Measurements from ENCODE around the gene MRGPRD.
"Not testable (repeated sequence)": the region's sequence is repeated elsewhere in the genome, so short reads cannot be mapped to it uniquely, and the experiment has no call there.

Gene MRGPRD

DNA sequence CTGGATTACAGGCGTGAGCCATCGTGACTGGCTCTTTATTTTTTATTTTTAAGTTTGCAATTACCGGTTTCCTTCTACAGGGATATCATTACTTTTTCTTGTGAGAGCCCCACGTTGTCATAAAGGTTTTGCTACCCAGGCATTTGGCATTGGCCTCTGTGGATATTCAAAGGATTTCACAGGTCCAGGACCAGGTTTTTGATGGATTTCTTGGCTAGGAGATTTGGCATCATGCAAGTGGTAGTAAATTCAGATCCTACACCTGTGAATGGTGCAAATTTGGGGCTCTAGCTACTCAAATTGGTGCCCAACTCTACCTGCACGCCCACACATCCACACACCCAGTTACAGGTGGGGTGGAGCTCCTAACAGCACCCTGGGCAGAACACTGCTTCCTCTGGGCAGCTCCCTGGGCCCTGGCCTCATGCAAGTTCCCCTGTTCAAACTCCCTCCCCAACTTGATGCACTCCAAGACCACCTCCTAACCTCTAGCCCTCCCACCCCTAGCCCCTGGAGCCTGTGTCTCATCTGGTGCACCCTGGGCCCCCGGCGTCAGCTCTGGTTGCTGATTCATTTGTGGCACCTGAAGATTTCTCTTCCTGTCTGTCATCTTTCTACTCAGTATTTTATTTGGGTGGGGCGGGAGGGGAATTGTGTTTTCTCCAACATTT, 9.3 kb upstream of the MRGPRD start:
- Mint-ChIP-seq H3K4me3 (no peak overlapping the region), H3K27ac (no peak overlapping the region), H3K9me3 (no peaks in the 10 kb centered on the region), H3K36me3 (no peaks in the 10 kb centered on the region), H3K4me1 (no peaks in the 10 kb centered on the region)
- DNase-seq (ENCODE audit: low spot score in 2 of 2) (no peak), ATAC-seq (peak; percentile 37)

DNA sequence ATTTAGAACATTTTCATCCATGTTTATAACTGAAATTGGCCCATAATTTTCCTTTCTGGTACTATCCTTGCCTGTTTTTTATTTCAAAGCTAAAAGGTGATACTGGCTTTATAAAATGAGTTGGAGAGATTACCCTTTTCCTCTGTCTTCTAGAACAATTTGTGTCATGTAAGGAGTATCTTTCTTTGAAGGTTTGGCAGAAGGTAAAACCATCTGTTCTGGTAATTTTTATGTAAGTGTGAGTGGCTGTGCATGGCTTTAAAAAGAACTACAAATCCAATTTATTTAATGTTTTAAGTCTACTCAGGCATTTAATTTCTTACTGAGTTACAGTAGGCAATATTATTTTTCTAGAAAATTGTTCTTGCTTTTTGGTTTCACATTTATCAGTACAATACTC, 7.7 kb upstream of the MRGPRD start:
- no peaks in the 10 kb centered on the region for H3K4me1 Mint-ChIP-seq
- H3K4me3 Mint-ChIP-seq, result no peak overlapping the region
- no peak overlapping the region for H3K27ac Mint-ChIP-seq
- H3K9me3 Mint-ChIP-seq, result no peaks in the 10 kb centered on the region
- no peak for DNase-seq (ENCODE audit: low spot score in 2 of 2)
- no peaks in the 10 kb centered on the region for H3K36me3 Mint-ChIP-seq
- no peak for ATAC-seq

DNA sequence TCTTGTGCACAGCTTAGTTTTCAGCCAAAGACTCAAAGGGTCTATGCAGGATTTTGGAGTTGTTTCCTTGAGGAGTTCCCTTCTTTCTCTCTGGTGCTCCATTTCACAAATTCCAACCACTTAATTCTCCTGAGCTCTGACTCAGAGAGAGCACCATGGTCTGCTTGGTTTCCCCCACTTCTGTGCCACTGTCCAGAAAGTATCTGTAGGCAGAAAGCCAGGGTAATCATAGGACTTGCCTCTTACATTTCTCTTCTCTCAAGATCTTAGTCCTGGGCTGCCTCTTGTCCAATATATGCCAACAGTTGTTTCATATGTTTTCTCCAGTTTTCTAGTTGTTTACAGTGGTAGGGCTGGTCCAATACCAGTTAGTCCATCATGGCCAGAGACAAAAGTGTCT, 6.4 kb upstream of the MRGPRD start:
- DNase-seq (ENCODE audit: low spot score in 2 of 2) (no peak), ATAC-seq (no peak)
- H3K4me1 Mint-ChIP-seq, result no peaks in the 10 kb centered on the region
- H3K27ac Mint-ChIP-seq, result no peak overlapping the region
- H3K9me3 Mint-ChIP-seq, result no peaks in the 10 kb centered on the region
- H3K4me3 Mint-ChIP-seq, result no peak overlapping the region
- H3K36me3 Mint-ChIP-seq, result no peaks in the 10 kb centered on the region

DNA sequence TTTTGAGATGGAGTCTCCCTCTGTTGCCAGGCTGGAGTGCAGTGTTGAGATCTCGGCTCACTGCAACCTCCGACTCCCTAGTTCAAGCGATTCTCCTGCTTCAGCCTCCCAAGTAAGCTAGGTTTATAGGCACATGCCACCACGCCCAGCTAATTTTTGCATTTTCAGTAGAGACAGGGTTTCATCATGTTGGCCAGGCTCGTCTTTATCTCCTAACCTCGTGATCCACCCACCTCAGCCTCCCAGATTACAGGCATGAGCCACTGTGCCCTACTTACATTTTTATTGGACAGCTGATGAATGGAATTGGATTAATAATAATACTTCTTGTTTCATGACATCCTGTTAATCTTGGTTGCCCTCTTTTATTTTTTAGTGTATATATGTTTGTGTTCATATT, 3.0 kb upstream of the MRGPRD start:
- no peak for ATAC-seq
- no peak for DNase-seq (ENCODE audit: low spot score in 2 of 2)
- Mint-ChIP-seq H3K36me3 (no peaks in the 10 kb centered on the region), H3K9me3 (no peaks in the 10 kb centered on the region), H3K4me3 (no peak overlapping the region), H3K27ac (no peak overlapping the region), H3K4me1 (no peaks in the 10 kb centered on the region)

GRCh38 chr11:68982134-68982533, 1.3 kb upstream of the MRGPRD start:
- H3K36me3 Mint-ChIP-seq, result no peaks in the 10 kb centered on the region
- no peaks in the 10 kb centered on the region for H3K9me3 Mint-ChIP-seq
- no peaks in the 10 kb centered on the region for H3K4me1 Mint-ChIP-seq
- H3K27ac Mint-ChIP-seq, result no peak overlapping the region
- ATAC-seq, result no peak
- H3K4me3 Mint-ChIP-seq, result no peak overlapping the region
- no peak for DNase-seq (ENCODE audit: low spot score in 2 of 2)

GRCh38 chr11:68979931-68980775, 633 bp downstream of the MRGPRD start:
- Mint-ChIP-seq H3K36me3 (no peaks in the 10 kb centered on the region), H3K4me1 (no peaks in the 10 kb centered on the region), H3K9me3 (no peaks in the 10 kb centered on the region), H3K27ac (no peak overlapping the region), H3K4me3 (no peak overlapping the region)
- ATAC-seq (no peak), DNase-seq (ENCODE audit: low spot score in 2 of 2) (no peak)

DNA sequence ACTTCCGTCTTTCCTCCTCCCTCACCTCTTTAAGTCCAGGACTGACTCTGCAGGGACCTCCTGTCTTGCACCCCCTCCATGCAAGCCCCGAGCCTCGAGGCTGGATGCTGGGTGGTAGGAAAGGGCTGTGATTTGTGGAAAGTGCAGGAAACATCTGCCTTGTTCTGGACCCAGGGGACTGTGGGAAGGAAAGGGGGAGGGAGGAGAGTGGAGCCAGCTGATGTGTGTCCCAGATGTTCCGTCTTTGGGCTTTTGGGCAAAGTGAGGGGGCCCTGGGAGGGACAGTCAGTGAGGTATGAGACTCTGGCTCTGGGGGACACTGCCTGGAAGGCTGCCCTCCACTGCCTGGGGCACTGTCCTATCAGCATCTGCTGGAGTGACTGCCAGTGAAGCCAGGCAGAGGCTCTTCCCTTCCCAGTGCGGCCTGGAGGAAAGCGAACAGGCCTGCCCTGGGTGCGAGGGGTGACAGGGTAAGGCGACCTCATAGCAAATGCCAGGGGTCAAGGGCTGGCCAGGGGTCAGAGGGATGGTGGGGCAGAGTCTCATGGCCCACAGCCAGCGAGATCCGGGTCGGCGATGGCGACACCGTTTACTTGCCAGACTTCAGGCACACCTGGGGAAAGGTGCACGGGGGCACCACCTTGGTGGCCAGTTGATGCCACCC, 1.7 kb downstream of the MRGPRD start:
- DNase-seq (ENCODE audit: low spot score in 2 of 2), result no peak
- no peak for ATAC-seq
- H3K4me1 Mint-ChIP-seq, result peaks cover 5% of the 10 kb centered on the region
- H3K4me3 Mint-ChIP-seq, result no peak overlapping the region
- H3K36me3 Mint-ChIP-seq, result no peaks in the 10 kb centered on the region
- no peak overlapping the region for H3K27ac Mint-ChIP-seq
- H3K9me3 Mint-ChIP-seq, result no peaks in the 10 kb centered on the region

DNA sequence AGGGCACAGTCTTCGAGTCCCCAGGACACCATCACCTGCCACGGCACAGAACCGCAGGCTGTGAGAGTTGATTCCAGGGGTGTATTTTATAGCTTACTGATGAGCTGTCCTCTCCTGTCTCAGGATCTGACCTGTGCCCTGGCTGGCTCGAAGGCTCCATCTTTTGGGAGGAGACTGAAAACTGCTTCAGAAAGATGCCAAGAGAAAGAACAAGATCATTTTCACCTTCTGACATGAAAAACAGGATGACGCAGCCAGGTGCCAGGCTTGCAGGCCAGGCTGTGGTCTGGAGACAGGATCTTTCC, 2.2 kb downstream of the MRGPRD start:
- Mint-ChIP-seq H3K36me3 (no peaks in the 10 kb centered on the region), H3K4me1 (peaks cover 5% of the 10 kb centered on the region), H3K9me3 (no peaks in the 10 kb centered on the region), H3K27ac (no peak overlapping the region), H3K4me3 (no peak overlapping the region)
- ATAC-seq (no peak), DNase-seq (ENCODE audit: low spot score in 2 of 2) (no peak)

DNA sequence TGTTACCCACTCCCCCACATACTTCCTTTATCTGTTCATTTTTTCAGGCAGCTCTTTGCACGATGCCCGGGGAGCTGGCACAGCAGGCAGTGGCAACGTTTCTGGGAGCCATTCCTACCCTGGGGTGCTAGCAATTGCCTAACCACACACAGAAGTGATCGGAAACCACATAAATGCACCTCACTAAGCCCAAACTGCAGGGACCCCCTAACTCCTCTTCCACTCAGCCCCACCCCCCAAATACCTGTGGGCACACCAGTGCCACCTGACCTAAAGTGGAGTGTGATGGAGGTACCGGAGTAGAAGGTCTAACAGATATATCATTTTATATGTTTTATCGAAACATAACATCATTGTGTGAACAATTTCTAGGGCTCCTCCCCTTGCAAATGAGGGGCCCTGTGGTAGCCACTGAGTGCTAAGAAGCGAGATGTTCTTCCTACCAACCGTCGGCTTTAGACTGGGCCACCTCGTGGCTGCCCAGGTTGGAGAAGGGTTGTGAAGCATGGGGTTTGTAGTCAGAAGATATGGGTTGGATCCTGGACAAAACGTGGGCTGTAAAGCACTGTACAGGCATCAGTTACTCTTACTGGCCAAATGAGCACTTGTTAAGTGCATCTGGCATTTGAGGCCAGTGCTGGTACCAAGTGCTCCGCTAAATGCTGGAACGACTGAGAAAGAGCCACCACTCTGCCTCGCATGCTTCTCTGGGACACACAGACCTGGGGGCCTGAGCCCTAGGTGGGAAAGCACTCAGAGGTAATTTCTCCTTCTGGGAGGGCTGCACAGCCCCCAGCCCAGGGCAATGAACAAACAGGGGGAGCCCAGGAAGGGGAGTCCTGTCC, 2.8 kb downstream of the MRGPRD start:
- H3K4me1 Mint-ChIP-seq, result peaks cover 5% of the 10 kb centered on the region
- no peaks in the 10 kb centered on the region for H3K9me3 Mint-ChIP-seq
- no peak for DNase-seq (ENCODE audit: low spot score in 2 of 2)
- H3K4me3 Mint-ChIP-seq, result no peak overlapping the region
- H3K36me3 Mint-ChIP-seq, result no peaks in the 10 kb centered on the region
- no peak overlapping the region for H3K27ac Mint-ChIP-seq
- no peak for ATAC-seq

DNA sequence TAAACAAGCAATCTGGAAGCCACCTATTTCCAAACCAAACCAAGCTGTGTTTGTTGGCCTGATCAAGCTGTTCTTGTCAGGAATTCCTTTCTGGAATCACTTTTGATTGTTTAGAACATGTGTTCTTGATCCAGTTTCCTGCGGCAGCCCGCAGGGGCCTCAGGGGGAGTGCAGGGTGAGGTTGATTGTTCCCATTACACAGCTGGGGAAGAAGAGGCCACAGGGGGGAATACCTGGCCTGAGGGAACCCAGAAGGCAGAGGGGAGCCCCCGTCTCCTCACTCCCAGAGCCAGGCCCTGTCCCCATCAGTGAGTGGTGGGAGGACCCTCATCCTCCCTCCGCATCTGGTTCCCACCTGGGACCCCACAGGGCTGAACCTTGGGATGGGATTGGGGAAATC, 4.2 kb downstream of the MRGPRD start:
- H3K4me3 Mint-ChIP-seq, result no peak overlapping the region
- H3K27ac Mint-ChIP-seq, result no peak overlapping the region

GRCh38 chr11:68976095-68976494, 4.7 kb downstream of the MRGPRD start:
- H3K4me1 Mint-ChIP-seq, result peaks cover 5% of the 10 kb centered on the region
- no peaks in the 10 kb centered on the region for H3K9me3 Mint-ChIP-seq
- no peak overlapping the region for H3K4me3 Mint-ChIP-seq
- H3K27ac Mint-ChIP-seq, result no peak overlapping the region
- ATAC-seq, result no peak
- DNase-seq (ENCODE audit: low spot score in 2 of 2), result no peak
- no peaks in the 10 kb centered on the region for H3K36me3 Mint-ChIP-seq

More for the DNA sequence above, 4.2 kb downstream of the MRGPRD start:
- DNase-seq (ENCODE audit: low spot score in 2 of 2), result no peak
- Mint-ChIP-seq H3K36me3 (no peaks in the 10 kb centered on the region), H3K4me1 (peaks cover 5% of the 10 kb centered on the region), H3K9me3 (no peaks in the 10 kb centered on the region)
- no peak for ATAC-seq

GRCh38 chr11:68974421-68975194, 6.2 kb downstream of the MRGPRD start:
- Mint-ChIP-seq H3K27ac (no peak overlapping the region), H3K9me3 (no peaks in the 10 kb centered on the region), H3K4me1 (peaks cover 5% of the 10 kb centered on the region), H3K36me3 (no peaks in the 10 kb centered on the region), H3K4me3 (no peak overlapping the region)
- ATAC-seq (peak; percentile 80), DNase-seq (ENCODE audit: low spot score in 2 of 2) (no peak)

DNA sequence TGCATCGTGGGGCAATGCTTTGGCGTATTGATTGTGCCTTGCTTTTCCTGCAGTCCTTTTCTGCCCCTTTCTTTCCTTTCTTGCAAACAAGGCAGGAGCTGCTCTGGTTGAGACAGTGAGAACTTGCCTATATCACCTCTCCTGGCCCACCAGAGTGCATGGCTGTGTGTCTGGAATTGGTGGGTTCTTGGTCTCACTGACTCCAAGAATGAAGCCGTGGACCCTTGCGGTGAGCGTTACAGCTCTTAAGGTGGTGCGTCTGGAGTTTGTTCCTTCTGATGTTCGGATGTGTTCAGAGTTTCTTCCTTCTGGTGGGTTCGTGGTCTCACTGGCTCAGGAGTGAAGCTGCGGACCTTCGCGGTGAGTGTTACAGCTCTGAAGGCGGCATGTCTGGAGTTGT, 7.1 kb downstream of the MRGPRD start:
- H3K4me1 Mint-ChIP-seq; ATAC-seq; DNase-seq (ENCODE audit: low spot score in 2 of 2); H3K9me3 Mint-ChIP-seq; H3K36me3 Mint-ChIP-seq; H3K27ac Mint-ChIP-seq; H3K4me3 Mint-ChIP-seq: not testable (repeated sequence)

- H3K4me3 Mint-ChIP-seq, result no peak overlapping the region
- no peak overlapping the region for H3K27ac Mint-ChIP-seq
- no peak for DNase-seq (ENCODE audit: low spot score in 2 of 2)
- H3K4me1 Mint-ChIP-seq, result peaks cover 5% of the 10 kb centered on the region
- H3K9me3 Mint-ChIP-seq, result no peaks in the 10 kb centered on the region
- no peak for ATAC-seq
- H3K36me3 Mint-ChIP-seq, result no peaks in the 10 kb centered on the region
These were observed 7.6 kb downstream of the MRGPRD start for GRCh38 chr11:68973219-68973618.
